ENCODE data around the gene TCAIM.

DNA sequence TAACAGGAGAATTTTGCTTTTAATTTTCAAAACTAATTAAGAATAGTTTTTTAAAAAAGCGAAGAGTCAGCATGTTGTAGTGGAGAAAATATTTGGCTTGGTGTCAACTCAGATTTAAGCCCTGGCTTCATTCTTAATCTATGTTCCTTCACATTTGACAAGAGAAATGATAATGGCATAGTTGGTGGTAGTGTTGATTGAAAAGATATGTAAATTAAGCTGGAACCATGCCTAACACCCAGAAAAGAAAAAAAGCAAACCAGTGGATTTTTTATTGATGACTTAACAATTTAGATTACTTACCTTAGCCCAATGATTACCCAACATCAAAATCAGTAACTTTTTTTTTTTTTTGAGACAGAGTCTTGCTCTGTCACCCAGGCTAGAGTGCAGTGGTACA is 27.4 kb downstream of the TCAIM start:
- TF ChIP-seq SUZ12 (IDR thresholded peaks at IDR 0.05; ENCODE audit: extremely low read depth, insufficient read depth, insufficient read length) (no peak), YY1 (IDR thresholded peaks at IDR 0.05; ENCODE audit: insufficient read depth, insufficient read length) (no peak), ZNF274 (IDR thresholded peaks at IDR 0.05; ENCODE audit: low read depth, low read length) (no peak)

Measured in NT2/D1 (cell line).